ENCODE results near the gene TIAM1.

TIAM1 gene

DNA sequence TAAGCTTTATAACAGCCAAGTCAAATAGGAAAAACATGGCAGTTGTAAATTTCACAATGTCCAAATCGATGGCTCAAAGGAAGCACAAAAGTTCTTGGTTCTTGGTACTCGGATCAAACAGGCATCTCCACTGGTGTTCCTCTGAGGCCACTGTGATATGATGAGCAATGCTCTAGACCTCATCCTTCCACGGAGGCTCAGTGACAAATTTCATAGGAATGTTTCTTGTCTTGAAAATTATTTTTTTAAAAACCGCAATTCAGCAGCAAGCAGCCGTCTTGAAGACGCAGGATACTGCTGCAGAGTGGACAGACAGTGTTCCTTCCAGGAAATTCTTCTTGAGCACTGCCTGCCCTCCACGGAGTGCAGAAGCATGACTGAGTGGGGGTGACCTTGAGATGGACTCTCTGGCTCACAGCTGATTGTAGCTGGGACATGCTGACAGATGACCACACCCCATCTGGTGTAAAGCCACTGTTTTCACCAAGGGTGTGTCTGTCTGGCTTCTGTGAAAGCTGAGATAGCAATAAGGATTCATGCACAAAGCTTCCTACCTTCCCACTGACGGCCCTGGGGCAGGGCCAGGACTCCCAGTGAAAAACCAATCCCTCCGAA is 61.9 kb downstream of the TIAM1 start:
- DNase-seq, result no peak

DNA sequence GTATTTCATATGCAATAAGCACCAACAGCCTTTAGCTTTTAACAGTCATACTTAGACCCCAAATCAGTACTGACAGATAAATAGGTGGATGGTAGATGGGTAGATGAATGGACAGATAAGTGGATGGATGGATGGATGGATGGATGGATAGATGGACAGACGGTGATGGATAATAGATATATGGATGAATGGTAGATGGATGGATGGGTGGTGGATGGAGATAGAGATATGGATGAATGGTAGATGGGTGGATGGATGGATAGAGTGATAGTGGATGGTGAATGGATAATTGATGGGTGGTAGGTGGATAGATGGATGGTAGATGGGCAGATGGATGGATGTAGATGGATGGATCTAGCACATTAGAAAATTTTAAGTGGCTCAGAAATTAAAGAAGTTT is 62.5 kb downstream of the TIAM1 start:
- DNase-seq, result no peak

DNA sequence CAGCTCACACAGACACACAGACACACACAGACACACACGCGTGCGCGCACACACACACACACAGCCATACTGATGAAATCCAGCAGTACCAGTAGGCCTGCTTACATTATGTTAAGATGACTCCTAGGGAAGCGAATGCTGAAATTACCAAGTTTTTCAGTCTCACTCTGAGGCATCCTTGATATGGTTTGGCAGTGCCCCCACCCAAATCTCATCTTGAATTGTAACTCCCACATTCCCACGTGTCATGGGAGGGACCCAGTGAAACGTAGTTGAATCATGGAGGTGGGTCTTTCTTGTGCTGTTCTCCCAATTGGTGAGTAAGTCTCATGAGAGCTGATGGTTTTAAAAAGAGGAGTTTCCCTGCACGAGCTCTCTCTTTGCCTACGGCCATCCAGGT is 64.1 kb downstream of the TIAM1 start:
- DNase-seq, result no peak

DNA sequence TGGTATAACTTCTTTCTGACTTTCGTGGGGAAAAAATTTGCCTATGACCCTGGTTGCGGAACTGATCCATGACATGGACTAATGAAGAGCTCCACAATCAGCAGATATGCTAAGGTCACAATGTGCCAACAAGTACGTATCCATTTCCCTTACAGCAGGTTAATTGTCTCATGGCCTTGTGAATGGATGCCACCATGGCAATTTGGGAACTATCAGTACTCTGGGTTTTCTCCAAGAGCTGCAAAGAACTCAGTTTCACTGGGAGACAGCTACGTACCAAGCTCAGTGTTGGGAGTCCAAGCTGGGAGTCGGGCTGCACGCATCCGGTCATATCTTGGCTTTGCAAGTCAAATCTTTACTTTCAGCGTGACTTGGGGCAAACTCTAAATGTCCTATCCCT is 64.8 kb downstream of the TIAM1 start:
- no peak for DNase-seq

DNA sequence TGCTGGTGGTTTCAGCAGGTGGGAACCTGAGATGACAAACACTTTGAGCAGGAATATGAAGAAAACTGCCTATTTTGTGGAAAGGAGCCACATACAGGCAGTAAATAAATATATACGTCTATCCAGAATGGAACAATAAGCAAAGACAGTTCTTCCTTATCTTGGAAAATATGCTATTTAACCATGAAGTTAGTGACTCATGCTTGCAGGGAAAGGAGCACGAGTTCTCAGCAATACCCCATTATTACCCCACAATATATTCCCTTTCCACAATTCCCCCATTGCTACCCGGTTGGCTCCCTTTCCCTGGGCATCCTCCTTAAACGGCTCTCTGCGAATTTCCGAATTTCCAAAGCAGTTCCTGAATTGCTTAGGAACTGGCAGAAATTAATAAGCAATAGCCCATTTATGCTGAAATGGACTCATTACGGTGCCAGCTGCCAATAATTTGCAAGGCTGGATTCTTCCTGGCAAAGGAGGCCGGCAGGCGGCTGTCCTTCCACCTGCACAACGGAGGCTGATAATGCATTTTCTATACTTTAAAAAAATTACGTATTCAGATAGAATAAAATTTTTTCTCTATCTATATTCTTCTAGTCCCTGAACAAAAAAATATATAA is 65.4 kb downstream of the TIAM1 start:
- no peak for DNase-seq

DNA sequence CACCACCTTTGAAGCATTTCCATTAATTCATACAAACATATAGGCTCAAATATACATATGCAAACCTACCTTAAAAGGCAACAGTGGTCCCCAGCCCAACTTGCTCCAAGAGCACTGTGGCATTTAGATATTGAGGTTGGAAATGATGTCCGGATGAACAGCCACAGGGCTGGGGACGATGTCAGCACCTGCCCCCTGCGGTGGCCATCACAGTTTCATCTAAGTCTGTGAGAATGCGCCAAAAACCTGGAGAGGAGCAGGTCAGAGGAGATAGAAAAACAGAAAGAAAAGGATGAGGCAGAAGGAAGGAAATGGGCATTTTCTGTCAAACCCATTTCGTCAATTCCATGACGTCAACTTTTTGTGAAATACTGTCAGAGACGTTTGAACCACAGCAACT is 67.4 kb downstream of the TIAM1 start:
- no peak for DNase-seq

DNA sequence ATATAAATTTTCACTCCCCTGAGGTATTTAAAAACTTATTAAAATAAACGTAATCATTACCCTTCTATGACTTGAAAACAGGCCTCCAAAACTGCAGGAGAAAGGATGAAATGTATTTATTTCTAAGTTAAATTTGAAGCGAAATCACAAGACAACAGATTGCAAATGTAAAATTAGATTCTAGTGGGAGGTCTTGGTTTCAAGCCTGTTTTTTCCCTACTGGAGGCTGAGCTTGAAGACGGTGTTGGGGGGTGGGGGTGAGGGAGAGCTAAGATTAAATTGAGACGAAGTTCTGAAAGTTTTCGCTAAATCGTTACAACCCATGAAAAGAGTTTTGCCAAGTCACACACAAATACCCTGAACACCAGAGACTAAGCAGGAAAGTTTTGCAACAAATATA is 68.2 kb downstream of the TIAM1 start:
- no peak for DNase-seq

DNA sequence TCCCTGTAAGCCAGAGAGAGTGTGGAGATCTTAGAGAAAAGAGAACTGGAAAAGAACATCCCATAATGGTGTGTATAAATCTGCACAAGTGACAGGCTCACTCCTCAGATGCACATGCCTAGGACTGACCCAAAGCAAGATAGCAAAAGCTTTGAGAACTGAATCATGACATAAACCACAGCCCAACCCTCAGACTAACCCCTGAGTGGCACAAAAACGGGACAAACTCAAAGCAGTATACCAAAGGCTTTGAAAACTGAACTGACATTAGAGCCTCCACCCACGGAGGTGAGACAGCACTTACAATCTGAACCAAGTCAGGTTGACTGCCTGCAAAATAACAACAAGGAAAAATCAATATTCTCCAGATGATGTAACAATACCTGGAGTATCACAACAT is 70.8 kb downstream of the TIAM1 start:
- DNase-seq, result no peak

DNA sequence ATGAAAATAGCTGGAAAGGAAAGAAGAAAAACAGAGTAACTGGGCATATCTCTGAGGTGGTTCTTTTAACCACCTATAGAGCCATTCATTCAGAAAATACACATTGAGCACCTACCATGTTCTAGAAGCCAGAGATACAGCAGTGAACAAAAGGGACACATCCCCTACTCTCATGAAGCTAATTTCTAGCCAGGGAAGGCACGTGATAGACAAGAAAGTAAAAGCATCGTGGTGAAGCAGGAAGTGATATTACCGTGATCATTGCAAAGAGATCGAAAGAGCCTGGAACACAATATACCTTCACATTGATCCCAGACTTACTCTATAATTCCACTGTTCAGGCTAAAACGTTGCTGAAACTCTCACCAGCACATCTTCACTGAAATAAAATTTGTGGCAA is 76.0 kb downstream of the TIAM1 start:
- no peak for DNase-seq

DNA sequence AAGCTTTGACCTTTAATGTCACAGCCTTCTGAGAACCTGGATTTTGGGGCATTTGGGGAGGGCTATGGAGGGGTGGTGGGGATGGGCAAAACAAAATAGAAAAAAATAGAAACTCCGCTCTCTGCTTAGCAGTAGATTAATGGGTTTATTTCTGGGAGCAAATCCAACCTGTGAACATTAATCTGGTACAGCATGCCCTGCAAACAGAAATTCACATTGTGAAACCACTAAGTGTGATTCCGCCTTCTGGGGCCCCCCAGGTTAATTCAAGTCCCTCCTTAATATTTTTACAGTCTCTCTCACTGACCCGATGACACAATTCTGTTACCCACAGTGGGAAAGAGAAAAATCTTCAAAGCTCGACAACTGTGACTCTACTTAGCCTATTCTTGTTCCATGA is 76.4 kb downstream of the TIAM1 start:
- DNase-seq, result no peak

DNA sequence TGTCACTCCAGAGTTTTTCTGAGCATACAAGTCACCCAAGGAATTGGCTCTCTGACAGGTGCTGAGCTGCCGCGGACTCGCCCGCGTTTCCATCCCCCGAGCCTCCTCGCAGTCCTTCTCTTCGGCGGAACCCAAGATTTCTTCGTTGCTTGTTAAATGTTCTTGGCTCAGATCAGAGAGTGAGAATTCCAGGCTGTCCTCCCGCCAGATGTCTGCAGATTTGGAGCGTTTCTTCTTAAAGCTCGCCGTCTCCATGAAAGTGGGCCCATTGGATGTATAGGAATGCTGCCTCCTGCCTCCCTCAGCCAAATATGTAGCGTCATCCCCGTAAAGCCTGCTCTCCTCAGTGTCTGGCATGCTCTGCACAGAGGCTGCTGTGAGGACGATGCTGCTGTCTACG is 77.8 kb downstream of the TIAM1 start:
- DNase-seq, result no peak

DNA sequence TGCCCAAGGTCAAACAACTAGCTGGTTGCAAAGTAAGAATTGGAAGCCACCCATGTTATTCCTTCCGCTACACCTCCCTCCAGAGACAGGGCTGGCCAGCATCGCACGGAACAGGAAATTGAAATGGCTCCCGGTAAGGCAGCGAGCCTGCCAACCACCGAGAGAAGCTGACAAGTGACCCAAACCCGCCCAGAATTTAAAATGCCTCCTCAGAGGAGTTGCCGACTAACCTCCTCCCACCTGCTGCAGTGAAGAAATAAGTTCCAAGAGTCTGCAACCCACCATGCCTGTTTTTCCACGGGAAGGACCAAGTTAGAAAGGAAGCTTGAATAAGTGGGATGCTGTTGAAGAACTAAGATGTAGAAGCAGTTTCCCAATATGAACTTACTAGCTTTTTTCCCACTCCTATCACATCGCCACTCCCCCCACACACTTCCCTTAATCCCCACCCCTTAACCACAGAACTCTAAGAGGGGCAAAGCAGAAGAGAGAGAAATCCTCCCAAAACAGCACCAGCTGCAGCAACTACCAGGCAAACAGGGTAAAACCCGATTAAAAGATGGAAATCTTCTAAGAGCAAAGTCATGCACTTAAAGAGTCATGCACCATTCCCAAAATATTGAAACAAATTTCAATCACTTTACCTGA is 78.6 kb downstream of the TIAM1 start:
- DNase-seq, result no peak

DNA sequence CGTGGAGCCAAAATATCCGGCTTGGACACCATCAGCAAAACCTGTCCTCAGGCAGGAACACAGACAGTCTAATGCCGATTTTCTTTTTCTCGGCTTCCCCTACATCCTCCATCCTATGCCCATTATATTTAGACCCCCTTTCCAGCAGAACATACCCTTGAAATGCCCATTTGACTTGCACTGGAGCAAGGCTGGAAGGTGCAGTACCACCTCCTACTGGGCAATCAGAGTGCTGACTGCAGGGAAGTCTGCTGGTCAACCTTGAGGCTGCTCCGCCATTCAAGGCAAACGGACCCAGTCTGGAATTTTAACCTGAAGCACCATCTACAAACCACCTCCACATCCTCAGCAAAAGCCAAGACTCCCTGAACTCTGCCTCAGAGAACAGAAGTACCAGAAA is 79.5 kb downstream of the TIAM1 start:
- DNase-seq, result no peak

DNA sequence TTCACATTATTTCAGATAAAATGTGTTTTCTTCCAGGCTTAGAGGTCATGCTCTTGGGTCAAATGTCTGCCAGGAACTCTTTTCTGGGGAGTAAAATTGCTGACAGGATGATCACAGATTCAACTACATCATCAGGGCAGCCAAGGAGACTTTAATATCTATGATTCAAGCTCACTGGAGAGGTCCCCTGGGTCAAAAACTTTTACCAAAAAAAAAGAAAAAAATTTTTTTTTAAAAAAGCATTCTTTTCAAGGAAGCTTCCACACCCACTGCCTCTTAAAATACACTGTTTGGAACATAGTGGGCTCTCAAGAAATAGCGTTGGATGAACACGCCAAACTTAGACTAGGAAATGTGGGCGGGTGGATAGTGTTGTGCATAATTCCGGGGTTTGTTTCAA is 81.3 kb downstream of the TIAM1 start:
- DNase-seq, result no peak

DNA sequence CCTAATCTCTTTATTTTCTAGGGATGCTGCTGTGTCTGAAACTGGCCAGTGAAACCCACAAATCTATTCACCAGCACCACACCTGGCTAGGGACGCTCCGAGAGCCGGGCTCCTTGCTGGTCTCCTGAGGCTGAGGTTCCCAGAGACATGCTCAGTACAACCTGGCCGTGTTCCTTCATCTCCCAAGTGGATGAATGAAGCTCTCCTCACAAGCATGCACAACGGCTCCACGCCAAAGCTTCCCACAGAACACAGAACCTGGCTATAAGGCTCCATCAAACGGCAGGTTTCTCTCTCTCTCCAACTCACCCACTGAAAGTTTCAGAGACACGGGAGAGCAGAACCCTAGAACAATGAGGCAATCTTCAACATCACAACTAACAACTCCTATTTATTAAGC is 82.3 kb downstream of the TIAM1 start:
- DNase-seq, result no peak

DNA sequence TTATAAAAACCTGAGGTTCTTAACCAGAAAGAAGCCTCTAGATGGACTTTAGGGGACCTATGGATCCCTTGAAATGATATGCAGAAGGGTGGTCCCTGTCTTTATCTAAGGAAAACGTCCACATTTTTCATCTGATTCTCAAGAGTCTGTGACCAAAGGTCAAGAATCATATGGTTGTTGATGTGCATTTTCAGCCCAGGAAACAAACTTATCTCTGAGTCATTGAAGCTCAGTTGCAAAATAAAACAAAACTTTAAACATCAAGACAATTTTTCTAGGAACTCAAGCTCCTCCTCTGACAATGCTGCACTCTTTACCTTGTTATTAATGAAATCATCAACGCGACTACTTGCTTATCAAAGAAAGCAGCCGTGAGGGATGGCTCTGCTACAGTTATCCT is 83.3 kb downstream of the TIAM1 start:
- no peak for DNase-seq

DNA sequence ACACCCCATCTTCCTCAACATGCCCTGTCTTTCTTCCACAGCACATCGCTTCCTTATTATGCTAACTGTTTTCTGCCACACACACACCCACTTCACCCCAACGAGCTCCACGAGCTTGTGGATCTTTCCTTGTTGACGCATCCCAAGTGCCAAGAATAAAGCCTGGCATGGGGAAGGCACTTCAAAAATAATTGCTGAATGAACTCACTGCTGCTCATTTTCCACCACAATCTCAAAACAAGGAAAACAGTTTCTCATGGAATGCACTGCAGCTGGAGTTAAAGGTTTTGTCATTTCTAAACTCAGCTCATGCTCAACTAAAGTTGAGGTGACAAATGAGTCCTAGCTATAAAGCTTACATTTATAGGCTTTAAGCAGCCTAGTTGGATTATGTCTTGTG is 86.0 kb downstream of the TIAM1 start:
- no peak for DNase-seq

DNA sequence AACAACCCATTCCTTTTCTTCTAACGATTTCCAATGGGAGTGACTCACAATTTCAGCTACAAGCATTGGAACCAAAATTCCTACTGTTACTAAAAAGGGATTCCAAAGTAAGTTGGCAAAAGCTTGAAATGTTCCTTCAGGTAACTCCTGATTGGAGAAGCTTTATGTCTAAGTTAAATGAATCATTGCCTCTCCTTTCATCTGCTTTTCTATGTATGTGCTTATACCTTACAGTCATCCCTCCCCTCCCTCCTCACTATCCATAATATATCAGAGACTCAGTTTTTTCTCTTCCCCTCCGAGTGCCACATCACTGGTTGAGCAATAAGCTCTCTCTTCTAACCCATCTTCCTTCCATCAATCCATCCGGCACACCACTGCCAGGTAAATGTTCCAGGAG is 86.8 kb downstream of the TIAM1 start:
- no peak for DNase-seq

DNA sequence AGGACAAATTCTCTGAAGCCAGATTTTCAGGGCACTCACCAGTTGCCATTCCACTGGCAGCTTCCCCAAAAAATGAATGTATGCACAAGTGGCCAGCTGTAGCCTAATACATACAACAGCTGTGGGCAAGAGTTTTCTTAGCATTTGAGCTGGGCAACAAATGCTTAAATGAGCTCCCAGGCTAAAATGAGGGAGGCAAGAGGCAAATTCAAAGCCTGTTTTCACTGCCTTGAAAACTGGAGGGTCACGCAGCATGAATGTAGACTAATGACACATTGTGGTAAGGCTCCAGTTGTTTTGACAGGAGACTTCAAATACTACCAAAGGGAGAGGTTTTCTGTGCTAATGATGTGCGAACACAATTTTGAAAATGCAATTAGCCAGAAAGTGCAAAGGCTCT is 88.2 kb downstream of the TIAM1 start:
- no peak for DNase-seq

DNA sequence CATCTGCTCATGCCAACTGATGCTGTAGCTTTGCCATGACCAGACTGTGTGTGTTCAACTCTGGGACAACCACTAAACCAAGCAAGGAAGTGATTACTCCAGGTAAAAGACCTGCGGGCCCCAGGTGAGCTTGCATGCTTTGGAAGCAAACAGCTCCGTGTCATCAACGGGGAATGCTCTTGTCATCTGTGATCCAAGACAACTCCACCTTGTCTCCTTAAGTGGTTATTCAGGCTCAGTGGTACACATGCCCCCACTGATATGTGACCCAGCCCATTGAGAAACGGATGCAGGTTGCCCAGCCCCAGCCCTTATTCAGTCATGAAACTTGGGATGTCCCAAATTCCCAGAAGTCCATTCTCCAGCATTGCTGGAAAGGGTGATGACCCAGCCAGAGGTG is 89.0 kb downstream of the TIAM1 start:
- DNase-seq, result no peak

DNA sequence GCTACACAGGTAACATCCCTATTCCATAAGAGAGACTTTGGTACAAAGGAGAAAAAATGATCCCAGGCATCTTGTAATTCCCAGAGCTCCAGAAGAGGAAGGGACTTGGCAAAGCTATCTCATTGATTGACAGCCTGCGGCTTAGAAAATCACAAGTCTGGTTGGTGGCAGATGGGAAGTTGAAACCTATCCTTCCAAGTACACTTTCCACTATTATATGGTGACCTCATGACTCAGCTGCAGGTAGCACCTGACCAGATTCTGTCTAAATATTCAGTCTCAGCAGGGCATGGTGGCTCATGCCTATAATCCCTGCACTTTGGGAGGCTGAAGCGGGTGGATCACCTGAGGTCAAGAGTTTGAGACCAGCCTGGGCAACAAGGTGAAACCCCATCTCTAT is 89.9 kb downstream of the TIAM1 start:
- DNase-seq, result no peak

DNA sequence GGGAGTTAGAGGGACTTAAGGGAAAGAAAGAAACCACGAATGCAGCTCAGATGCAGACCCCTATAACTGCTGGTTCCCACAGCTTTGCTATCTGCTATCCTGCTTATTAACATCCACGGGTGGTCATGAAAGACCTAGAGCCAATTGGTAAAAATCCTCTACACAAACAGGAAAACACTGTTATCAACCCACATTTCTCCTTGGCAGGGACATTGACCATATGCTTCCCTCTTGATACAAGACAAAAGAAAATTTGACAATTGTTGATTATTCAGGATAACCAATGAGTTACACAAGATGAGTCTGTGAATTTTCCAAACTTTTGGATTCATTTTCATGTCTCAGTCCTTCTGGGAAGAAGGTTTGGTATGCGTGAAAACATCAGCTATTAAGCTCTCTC is 90.4 kb downstream of the TIAM1 start:
- no peak for DNase-seq

DNA sequence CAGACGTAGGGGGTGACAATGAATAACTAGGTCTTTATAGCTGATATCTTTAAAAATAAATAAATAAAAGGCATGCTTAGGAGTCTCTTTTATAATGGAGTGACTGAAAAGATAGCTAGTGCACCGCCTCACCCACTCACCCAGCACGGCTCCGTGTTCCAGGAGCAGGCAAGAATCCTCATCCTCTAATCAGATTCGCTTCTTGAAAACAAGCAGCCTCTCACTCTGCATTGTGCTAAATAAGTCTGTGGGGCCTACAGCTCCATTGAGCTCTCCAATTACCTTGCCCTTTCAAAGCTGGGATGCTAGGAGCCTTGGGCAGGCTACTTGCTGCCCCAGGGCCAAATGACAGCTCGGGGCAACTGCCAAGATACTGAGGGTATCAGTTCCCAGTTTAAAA is 91.5 kb downstream of the TIAM1 start:
- DNase-seq, result no peak

DNA sequence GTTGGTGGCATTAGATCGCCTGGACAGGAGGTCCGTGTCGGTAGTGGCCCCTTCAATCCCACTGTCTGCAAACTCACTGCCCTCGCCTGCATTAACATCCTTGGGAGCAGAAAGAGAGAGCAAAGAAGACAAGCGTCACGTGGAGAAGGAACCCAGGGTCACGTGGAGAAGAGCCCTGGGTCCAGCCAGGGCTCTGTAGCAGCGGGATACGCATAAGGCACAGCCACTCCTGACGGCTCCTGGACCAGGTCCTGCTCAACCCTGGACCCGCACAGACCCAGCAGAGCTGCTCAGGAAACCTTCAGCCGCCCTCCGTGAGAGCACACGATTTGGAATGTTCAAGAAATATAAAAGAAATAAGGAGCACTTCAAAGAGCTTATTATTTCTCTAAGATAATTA is 92.0 kb downstream of the TIAM1 start:
- DNase-seq, result no peak

DNA sequence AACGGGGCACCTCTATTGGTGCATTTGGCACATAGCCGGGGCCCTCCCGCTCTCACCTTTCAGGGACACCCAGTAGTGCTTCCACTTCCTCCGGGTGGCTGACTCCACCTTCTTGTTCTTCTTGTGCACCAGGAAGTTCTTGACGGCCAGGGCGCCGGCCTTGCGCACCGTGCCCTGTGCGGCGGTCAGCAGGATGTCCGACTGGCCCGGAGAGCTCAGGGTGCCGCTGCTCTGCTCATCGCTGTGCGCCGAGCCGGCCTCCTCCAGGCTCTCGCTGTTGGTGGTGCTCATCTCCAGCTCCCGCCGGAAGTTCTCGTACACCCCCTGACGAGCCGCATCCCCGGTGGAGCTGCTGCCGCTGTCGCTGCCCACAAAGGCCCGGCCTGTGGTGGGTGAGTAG is 92.4 kb downstream of the TIAM1 start:
- no peak for DNase-seq

Data from effector CD8-positive, alpha-beta T cell (primary cell).